ENCODE data around the gene RBM25. TPM values are rescaled to one million over a fixed set of nuclear protein-coding genes. Genes with fewer than 3 reads are reported as not detected.

Gene RBM25
- total and polyA plus RNA-seq, 10 of the 15 experiments (the other 5 are each of a cell fraction or from before 2014, with no cell fraction given), result 43.4 to 125 (median 74.1) TPM

- TF ChIP-seq CBX3 (IDR thresholded peaks at IDR 0.05; ENCODE audit: borderline replicate concordance, low read depth) (no peak), USF1 (IDR thresholded peaks at IDR 0.05; ENCODE audit: borderline replicate concordance, extremely low read length, insufficient read depth, low read depth, low read length) (peak; percentile 30), FOXK2 (IDR thresholded peaks at IDR 0.05) (no peak), NR2F1 (conservative IDR thresholded peaks at IDR 0.05) (peak; percentile 58; the same call in 1 of the 2 replicates), NR2C1 (IDR thresholded peaks at IDR 0.05) (peak; percentile 87), NKRF (conservative IDR thresholded peaks at IDR 0.05) (peak; percentile 97), CBX5 (IDR thresholded peaks at IDR 0.05; ENCODE audit: low read depth) (no peak), EP300 (IDR thresholded peaks at IDR 0.05; ENCODE audit: borderline replicate concordance in 1 of 2, control insufficient read depth in 1 of 2, low read depth in 2 of 2, low read length in 2 of 2) (no peak), NFYA (IDR thresholded peaks at IDR 0.05; ENCODE audit: borderline replicate concordance, low read depth, low read length) (no peak), NRF1 (conservative IDR thresholded peaks at IDR 0.05; ENCODE audit: low read depth, low read length) (peak; percentile 32; the same call in 1 of the 2 replicates), BMI1 (IDR thresholded peaks at IDR 0.05; ENCODE audit: borderline replicate concordance) (no peak), FOS (IDR thresholded peaks at IDR 0.05; ENCODE audit: borderline replicate concordance, extremely low read depth, insufficient read length) (no peak), PML (IDR thresholded peaks at IDR 0.05; ENCODE audit: low read length) (no peak), SREBF1 (IDR thresholded peaks at IDR 0.05; ENCODE audit: low read length) (peak; percentile 73), ZNF622 (IDR thresholded peaks at IDR 0.05) (no peak), MAX (IDR thresholded peaks at IDR 0.05; ENCODE audit: low read depth, low read length) (peak; percentile 52; the same call in 1 of the 2 replicates), CHD1 (IDR thresholded peaks at IDR 0.05; ENCODE audit: low read depth, low read length) (no peak), PKNOX1 (IDR thresholded peaks at IDR 0.05) (peak; percentile 38), BHLHE40 (IDR thresholded peaks at IDR 0.05; ENCODE audit: borderline replicate concordance in 1 of 2, low read depth in 2 of 2, low read length in 1 of 2) (peak; percentile 64 to 76), TBL1XR1 (IDR thresholded peaks at IDR 0.05; ENCODE audit: low read depth, low read length) (0 out of 2 replicates have a peak, but pooled peaks have one; percentile 45), MTA2 (IDR thresholded peaks at IDR 0.05; ENCODE audit: low read depth) (0 out of 2 replicates have a peak, but pooled peaks have one; percentile 24), ZNF207 (IDR thresholded peaks at IDR 0.05; ENCODE audit: borderline replicate concordance) (0 out of 2 replicates have a peak, but pooled peaks have one; percentile 38), RELB (IDR thresholded peaks at IDR 0.05; ENCODE audit: low read depth) (peak; percentile 68), JUNB (IDR thresholded peaks at IDR 0.05) (no peak), GATAD2B (conservative IDR thresholded peaks at IDR 0.05; ENCODE audit: low read depth) (peak; percentile 68)
Observed at GRCh38 chr14:73026845-73027542, 31.3 kb upstream of the RBM25 start, which contains the start of gene ZFYVE1 (continued).
